Activated CD4-positive, alpha-beta memory T cell treated with anti-CD3 and anti-CD28 coated beads for 36 hours (primary cell): ENCODE measurements around the gene ARHGEF11. TPM values are rescaled to one million over a fixed set of nuclear protein-coding genes. Genes with fewer than 3 reads are reported as not detected.

Source experiments
- CTCF ChIA-PET: fragments of 350-600 bp; sonication (Branson Sonifier 250); formaldehyde crosslinking; loops from one replicate; lab custom pipeline; 2021; ENCODE audit warnings: antibody characterized with exemption, inconsistent platforms; lab: Charles Lee
- POLR2A ChIA-PET: fragments of 350-600 bp; sonication (Branson Sonifier 250); formaldehyde crosslinking; loops from one replicate; lab custom pipeline; 2021; ENCODE audit warnings: antibody characterized with exemption; lab: Charles Lee
- DNase-seq: peaks from one replicate; pipeline ENCODE4 v3.0.0-alpha.2; 2020
- H3K27ac Mint-ChIP-seq: one replicate; pipeline ENCODE4 v1.8.0; 2021; ENCODE audit warnings: mixed read lengths
- H3K27me3 Mint-ChIP-seq: one replicate; pipeline ENCODE4 v1.8.0; 2021; ENCODE audit warnings: mixed read lengths
- H3K36me3 Mint-ChIP-seq: one replicate; pipeline ENCODE4 v1.8.0; 2021; ENCODE audit warnings: mixed read lengths
- H3K4me1 Mint-ChIP-seq: one replicate; pipeline ENCODE4 v1.8.0; 2021; ENCODE audit warnings: low read depth, mixed read lengths
- H3K4me3 Mint-ChIP-seq: one replicate; pipeline ENCODE4 v1.8.0; 2021; ENCODE audit warnings: mild to moderate bottlenecking, mixed read lengths
- H3K9me3 Mint-ChIP-seq: one replicate; pipeline ENCODE4 v1.8.0; 2021; ENCODE audit warnings: mixed read lengths
- intact Hi-C: fragments of 100-400 bp; cut with micrococcal nuclease; formaldehyde crosslinking; loops from one replicate; pipeline ENCODE4 v1.15.1; 2023
- total RNA-seq, 2 experiments: library from RNA; stranded (reverse); gene quantifications; one replicate each; pipeline ENCODE4 v1.2.3, GENCODE V29; 2021

Gene ARHGEF11
- total RNA-seq, 2 experiments from 2014 or later = 1.3 to 1.8 TPM

DNA sequence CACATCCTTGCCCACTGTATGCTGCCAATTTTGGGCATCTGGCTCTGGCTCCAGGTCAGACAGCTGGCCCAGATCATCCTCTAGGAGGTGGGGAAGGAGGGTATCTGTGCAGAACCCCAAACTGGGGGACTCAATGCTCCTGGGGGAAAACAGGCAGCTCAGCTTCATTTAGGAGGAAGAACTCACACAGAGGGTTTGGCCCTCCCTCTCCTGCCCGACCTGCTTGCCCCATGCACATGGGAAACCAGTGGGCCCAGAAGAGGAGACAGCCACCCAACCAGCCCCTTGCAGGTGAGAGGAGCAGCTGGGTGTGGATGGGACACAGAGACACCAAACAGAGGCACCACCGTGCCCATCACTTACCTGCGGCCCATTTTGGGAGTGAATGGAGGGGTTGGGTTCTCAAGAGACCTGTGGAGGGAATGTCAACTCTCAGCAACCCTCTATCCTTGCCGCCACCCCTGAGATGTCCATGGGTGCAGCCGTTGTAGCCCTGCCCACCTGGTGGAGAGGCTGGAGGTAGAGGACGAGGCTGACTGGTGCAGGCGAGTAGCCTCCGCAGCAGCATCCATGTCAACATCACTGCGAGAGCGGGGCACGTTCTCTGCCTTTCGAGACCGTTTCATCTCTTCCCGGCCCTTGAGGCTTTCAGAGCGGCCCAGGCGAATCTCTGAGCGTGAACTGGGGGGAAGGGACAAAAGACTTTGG lies 97.6 kb downstream of the ARHGEF11 start:
- H3K4me1 Mint-ChIP-seq = no peaks in the 10 kb centered on the region
- ChIA-PET CTCF (interaction anchor here (1.0 kb wide), 1 partner anchor 20 kb away, joined by 3 read pairs; no protein-coding TSS in a partner anchor), POLR2A (no interaction called here)
- intact Hi-C loops = no loop called here
- H3K27ac Mint-ChIP-seq = no peak overlapping the region
- no peak overlapping the region for H3K4me3 Mint-ChIP-seq
- H3K36me3 Mint-ChIP-seq = no peaks in the 10 kb centered on the region
- H3K9me3 Mint-ChIP-seq = no peaks in the 10 kb centered on the region
- DNase-seq = no peak
- H3K27me3 Mint-ChIP-seq = no peaks in the 10 kb centered on the region

DNA sequence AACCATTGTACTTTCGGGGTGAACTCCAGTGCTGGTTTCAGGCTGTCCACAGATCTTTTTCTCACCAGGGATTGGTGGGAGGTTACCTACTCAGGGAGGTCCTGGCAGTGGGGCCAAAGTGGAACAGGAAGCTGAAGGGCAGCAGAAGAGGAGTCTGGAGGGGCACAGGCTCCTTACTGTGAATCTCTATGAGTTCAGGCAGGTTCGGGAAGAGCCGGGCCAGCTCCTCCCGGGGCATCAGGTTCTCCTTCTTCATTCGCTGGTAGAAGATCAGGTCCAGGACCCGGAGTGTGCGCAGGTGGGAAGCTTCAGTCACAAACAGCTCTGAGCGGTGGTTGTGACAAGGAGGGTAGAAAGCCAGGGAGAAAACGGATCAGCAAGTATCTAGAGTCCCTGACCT lies 98.4 kb downstream of the ARHGEF11 start:
- Mint-ChIP-seq H3K4me1 (no peaks in the 10 kb centered on the region), H3K36me3 (no peaks in the 10 kb centered on the region), H3K4me3 (no peak overlapping the region), H3K27ac (no peak overlapping the region), H3K9me3 (no peaks in the 10 kb centered on the region), H3K27me3 (no peaks in the 10 kb centered on the region)
- CTCF ChIA-PET = interaction anchor here (1.1 to 1.3 kb wide), 2 partner anchors 37 to 127 kb away, joined by 3 read pairs; no protein-coding TSS in a partner anchor
- DNase-seq = no peak
- POLR2A ChIA-PET = no interaction called here
- intact Hi-C loops = no loop called here

DNA sequence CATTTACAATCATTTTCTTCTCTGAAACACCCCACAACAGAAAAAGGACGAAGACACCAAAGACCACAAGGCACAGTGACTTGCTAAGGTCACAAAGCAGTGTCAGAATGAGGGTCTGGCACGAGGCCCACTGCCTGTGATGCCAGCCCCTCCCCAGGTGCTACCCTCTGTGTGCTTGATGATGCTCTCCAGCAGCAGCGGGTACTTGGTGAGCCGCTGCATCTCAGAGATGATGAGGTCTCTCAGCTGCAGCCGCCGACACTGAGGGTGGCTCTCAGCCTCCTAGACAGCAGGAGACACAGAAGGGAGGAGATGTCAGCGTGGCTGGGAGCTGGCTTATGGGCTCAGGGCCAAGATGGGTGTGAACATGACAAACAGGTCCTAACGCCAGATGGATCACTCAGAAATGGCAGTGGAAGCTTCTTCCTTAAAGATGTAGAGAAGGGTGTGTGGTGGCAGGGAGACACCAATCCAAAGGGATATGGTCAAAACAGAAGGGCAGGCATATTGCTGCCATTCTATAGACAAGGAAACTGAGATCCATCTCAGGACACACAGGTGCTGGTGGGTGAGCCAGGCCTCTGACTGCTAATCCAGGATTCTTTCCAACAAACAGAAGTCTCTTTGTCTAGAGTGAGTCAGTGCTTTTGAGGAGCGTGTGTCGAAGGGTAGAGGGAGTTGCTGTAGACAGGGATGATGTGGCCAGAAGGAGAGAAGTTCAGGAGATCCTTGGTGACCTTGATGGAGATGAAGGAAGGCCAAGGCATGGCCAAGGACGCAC lies 99.5 kb downstream of the ARHGEF11 start:
- no peak for DNase-seq
- intact Hi-C loops = no loop called here
- CTCF ChIA-PET = interaction anchor here (1.1 to 1.3 kb wide), 2 partner anchors 36 to 128 kb away, joined by 3 read pairs; no protein-coding TSS in a partner anchor
- H3K4me1 Mint-ChIP-seq = no peaks in the 10 kb centered on the region
- no peaks in the 10 kb centered on the region for H3K9me3 Mint-ChIP-seq
- POLR2A ChIA-PET = no interaction called here
- H3K27ac Mint-ChIP-seq = no peak overlapping the region
- H3K36me3 Mint-ChIP-seq = no peaks in the 10 kb centered on the region
- no peaks in the 10 kb centered on the region for H3K27me3 Mint-ChIP-seq
- H3K4me3 Mint-ChIP-seq = no peak overlapping the region

DNA sequence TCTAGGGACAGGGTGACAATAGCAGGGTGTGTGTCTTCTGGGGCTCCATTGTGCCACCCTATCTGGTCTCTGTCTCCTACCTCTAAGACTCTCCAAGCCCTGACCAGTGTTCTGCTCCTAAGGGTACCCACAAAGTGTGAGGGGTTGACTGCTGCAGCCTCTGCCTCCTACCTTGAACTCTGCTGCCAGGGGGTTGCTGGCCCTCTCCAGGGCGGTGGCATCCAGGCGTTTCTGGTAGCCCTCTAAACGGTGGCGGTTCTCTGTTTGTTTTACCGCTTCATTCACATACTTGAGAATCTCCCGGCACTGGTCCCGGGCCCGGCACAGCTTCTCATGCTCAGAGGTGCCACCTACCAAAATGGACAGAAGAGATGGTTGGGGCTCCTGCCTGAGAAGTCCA lies 100.7 kb downstream of the ARHGEF11 start:
- Mint-ChIP-seq H3K9me3 (no peaks in the 10 kb centered on the region), H3K4me3 (no peak overlapping the region), H3K4me1 (no peaks in the 10 kb centered on the region), H3K36me3 (no peaks in the 10 kb centered on the region), H3K27me3 (no peaks in the 10 kb centered on the region), H3K27ac (no peak overlapping the region)
- DNase-seq = no peak
- intact Hi-C loops = no loop called here
- ChIA-PET POLR2A (no interaction called here), CTCF (no interaction called here)

DNA sequence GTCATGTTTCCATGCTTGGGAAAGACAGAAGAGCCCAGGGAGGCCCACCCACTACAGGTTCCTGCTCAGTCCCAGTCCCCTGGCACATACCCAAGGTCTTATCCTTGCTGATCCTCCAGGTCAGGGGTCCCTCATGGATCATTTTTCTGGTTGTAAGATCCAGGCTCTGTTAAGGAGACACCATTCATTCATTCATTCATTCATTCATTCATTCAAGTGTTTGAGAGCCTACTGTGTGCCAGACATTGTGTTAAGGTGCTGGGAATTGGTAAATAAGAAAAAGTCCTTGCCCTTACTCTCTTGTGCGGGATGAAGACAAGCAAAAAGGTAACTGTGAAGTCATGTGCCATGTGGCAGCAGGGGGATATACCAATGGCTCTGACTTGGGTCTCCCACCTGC lies 101.3 kb downstream of the ARHGEF11 start:
- Mint-ChIP-seq H3K27me3 (no peaks in the 10 kb centered on the region), H3K36me3 (peaks cover under 1% of the 10 kb centered on the region), H3K4me3 (no peak overlapping the region), H3K4me1 (no peaks in the 10 kb centered on the region), H3K9me3 (no peaks in the 10 kb centered on the region), H3K27ac (no peak overlapping the region)
- ChIA-PET CTCF (interaction anchor here (1.3 kb wide), 1 partner anchor 105 kb away, joined by 3 read pairs; no protein-coding TSS in a partner anchor), POLR2A (no interaction called here)
- DNase-seq = no peak
- intact Hi-C loops = no loop called here

DNA sequence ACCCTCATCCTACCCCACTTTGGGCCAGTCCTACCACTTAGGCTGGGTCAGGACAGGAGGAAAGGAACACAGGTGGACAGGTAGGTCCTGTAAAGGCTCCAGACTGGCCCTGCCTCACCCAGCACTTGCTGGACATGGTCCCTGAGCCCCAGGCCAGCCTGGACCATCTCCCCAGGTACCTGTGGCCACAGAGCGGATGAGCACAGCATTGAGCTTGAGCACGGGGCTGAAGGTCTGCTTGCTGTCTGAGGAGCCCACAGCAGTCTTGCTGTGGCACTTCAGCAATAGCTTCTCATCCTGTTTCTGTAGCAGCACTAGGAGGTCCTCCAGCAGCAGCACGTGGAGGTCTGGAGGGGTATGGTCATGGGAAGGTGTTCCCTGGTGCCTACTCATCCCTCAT lies 101.8 kb downstream of the ARHGEF11 start:
- intact Hi-C loops = no loop called here
- H3K36me3 Mint-ChIP-seq = peaks cover 2% of the 10 kb centered on the region
- no peak overlapping the region for H3K27ac Mint-ChIP-seq
- H3K4me3 Mint-ChIP-seq = no peak overlapping the region
- ChIA-PET POLR2A (no interaction called here), CTCF (interaction anchor here (1.3 kb wide), 1 partner anchor 105 kb away, joined by 3 read pairs; no protein-coding TSS in a partner anchor)
- no peaks in the 10 kb centered on the region for H3K9me3 Mint-ChIP-seq
- DNase-seq = no peak
- no peaks in the 10 kb centered on the region for H3K27me3 Mint-ChIP-seq
- H3K4me1 Mint-ChIP-seq = no peaks in the 10 kb centered on the region

DNA sequence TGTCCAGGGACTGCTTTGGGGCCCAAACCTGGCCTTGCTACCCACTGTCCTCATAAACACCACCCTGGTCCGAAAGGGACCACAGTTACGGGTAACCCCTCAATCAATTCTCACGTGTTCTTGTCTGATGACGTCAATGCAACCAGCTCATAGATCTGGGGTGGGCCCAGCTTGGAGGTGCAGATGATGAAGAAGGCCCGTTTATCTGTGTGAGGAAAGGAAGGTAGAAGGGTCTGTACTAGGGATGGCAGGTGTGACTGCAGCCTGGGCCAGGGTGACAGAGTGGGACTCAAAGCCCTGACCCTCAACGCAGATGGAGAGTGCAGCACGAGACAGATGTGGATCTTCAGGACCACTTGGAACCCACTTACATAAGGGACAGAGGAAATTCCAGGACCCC lies 103.0 kb downstream of the ARHGEF11 start:
- CTCF ChIA-PET = interaction anchor here (1.3 kb wide), 1 partner anchor 32 kb away, joined by 4 read pairs; no protein-coding TSS in a partner anchor
- Mint-ChIP-seq H3K27ac (no peak overlapping the region), H3K27me3 (no peaks in the 10 kb centered on the region), H3K4me1 (no peaks in the 10 kb centered on the region), H3K9me3 (no peaks in the 10 kb centered on the region), H3K36me3 (peaks cover 2% of the 10 kb centered on the region), H3K4me3 (no peak overlapping the region)
- intact Hi-C loops = no loop called here
- POLR2A ChIA-PET = no interaction called here
- no peak for DNase-seq

DNA sequence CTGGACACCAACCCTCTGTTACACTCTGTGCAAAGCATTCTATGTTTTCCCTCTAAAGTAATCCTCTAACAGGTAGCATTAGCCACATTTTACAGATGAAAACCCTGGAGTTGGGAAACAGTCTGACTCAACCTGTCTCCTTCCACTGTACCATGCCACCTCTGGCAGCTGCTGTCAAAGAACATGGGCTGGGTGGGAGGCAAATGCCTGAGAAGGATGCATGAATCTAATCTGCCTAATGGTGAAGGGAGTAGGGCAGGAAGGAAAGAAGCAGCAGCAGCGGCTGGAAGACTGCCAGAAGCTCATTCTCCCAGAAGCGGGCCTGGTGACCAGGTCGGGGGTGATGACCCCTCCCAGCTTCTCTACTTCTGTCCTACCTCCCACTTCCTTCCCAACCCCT lies 103.4 kb downstream of the ARHGEF11 start:
- intact Hi-C loops = no loop called here
- H3K27ac Mint-ChIP-seq = no peak overlapping the region
- POLR2A ChIA-PET = interaction anchor here (1.0 kb wide), 1 partner anchor 132 kb away, joined by 3 read pairs; no protein-coding TSS in a partner anchor
- CTCF ChIA-PET = interaction anchor here (1.3 kb wide), 1 partner anchor 32 kb away, joined by 4 read pairs; no protein-coding TSS in a partner anchor
- H3K4me3 Mint-ChIP-seq = no peak overlapping the region
- peaks cover 2% of the 10 kb centered on the region for H3K36me3 Mint-ChIP-seq
- H3K27me3 Mint-ChIP-seq = no peaks in the 10 kb centered on the region
- H3K9me3 Mint-ChIP-seq = no peaks in the 10 kb centered on the region
- H3K4me1 Mint-ChIP-seq = no peaks in the 10 kb centered on the region
- DNase-seq = no peak

DNA sequence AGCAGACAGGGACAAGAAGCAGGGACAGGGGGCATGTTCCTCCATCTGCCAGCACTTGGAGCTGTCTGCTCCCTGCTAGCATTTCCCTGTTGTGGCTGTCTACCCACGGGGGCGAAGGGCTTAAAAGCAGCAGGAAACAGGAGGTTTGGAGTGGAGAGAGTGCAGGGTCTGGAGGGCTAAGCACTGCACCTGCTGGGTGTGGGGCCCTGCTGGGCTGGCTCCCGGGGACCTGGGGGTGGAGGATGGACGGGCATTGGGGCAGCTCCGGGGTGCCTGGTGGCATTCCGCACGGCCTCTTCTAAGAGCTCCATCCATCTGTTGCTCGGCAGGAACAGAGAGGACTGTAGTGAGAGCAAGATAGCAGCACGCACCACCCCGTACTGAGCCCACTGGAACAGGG lies 103.9 kb downstream of the ARHGEF11 start:
- ChIA-PET POLR2A (interaction anchor here (1.0 kb wide), 1 partner anchor 132 kb away, joined by 3 read pairs; no protein-coding TSS in a partner anchor), CTCF (interaction anchor here (1.3 kb wide), 1 partner anchor 31 kb away, joined by 4 read pairs; no protein-coding TSS in a partner anchor)
- H3K4me1 Mint-ChIP-seq = no peaks in the 10 kb centered on the region
- DNase-seq = no peak
- intact Hi-C loops = no loop called here
- no peaks in the 10 kb centered on the region for H3K27me3 Mint-ChIP-seq
- H3K9me3 Mint-ChIP-seq = no peaks in the 10 kb centered on the region
- H3K27ac Mint-ChIP-seq = no peak overlapping the region
- H3K4me3 Mint-ChIP-seq = no peak overlapping the region
- peaks cover 2% of the 10 kb centered on the region for H3K36me3 Mint-ChIP-seq

DNA sequence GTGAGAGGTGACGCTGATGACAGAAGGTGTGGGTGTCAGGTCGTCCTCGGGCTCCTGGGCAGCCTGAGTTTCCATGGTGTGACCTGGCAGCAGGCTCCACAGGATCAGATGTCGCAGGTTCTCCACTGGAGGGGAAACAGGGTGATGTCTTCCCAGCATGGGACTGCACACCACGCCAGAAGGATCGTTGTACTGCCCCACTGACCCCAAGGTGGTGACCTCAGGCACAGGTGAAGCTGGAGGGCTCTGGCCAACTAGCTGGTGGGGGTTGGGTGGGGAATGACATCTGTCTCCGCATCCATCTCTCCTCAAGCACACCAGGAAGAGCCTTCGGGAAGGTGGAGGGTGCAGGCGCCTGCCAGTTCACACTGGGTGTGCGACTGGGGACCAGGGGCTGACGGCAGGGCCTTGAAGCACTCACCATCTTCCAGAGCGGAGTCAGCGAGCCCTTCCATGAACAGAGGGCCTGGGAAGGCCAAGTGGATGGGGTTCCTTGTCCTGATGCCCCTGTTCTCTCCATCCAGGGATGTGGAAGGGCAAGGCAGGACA lies 105.7 kb downstream of the ARHGEF11 start:
- Mint-ChIP-seq H3K27ac (no peak overlapping the region), H3K27me3 (no peaks in the 10 kb centered on the region), H3K4me3 (no peak overlapping the region), H3K9me3 (no peaks in the 10 kb centered on the region), H3K4me1 (no peaks in the 10 kb centered on the region), H3K36me3 (peaks cover 2% of the 10 kb centered on the region)
- CTCF ChIA-PET = no interaction called here
- DNase-seq = no peak
- POLR2A ChIA-PET = no interaction called here
- intact Hi-C loops = no loop called here

DNA sequence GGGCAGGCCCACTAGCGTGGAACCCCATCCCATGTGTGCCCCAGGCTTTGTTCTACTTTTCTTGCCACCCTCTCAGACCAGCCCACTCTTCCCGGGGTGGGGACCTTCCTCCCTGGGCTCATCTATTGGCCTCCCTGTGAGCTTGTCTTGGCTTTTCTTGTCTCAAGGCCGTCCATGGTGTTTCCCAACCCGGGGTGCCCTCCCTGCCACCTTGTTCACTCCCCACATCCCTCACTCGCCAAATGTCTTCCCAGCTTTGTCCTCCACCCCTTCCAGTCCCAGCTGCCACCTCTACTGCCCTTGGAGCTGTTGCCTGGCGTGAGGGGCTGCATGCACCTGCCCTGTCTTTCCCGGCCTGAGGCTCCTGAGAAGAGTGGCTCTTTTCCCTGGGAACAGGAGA lies 106.7 kb downstream of the ARHGEF11 start:
- Mint-ChIP-seq H3K4me3 (no peak overlapping the region), H3K27ac (no peak overlapping the region), H3K9me3 (no peaks in the 10 kb centered on the region), H3K27me3 (no peaks in the 10 kb centered on the region), H3K36me3 (peaks cover 2% of the 10 kb centered on the region), H3K4me1 (no peaks in the 10 kb centered on the region)
- ChIA-PET POLR2A (no interaction called here), CTCF (interaction anchor here (2.0 to 2.4 kb wide), 2 partner anchors 11 to 49 kb away, joined by 6 to 8 read pairs; no protein-coding TSS in a partner anchor)
- intact Hi-C loops = no loop called here
- no peak for DNase-seq

DNA sequence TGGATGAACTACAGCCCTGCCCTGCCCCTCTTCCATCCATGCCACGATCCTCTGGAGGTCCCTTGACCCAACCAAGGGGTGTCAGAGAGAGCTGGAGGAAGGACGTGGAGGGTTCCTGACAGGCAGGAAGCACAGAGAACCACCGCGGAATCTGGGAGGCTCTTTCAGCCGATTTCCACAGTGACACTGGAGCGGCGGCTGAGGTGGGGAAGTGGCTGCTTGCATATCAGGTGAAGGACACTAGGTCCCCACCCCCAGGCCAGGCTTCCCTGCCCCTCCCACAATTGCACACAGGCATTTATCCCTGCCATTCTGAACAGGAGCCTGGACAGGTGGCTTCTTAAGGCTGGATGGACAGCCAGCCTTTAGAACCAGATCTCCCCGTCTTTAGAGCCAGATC lies 107.7 kb downstream of the ARHGEF11 start:
- no peak for DNase-seq
- Mint-ChIP-seq H3K9me3 (no peaks in the 10 kb centered on the region), H3K27me3 (peaks cover 4% of the 10 kb centered on the region), H3K4me3 (no peak overlapping the region), H3K27ac (no peak overlapping the region), H3K4me1 (no peaks in the 10 kb centered on the region), H3K36me3 (peaks cover 2% of the 10 kb centered on the region)
- ChIA-PET POLR2A (interaction anchor here (1.0 kb wide), 1 partner anchor 15 kb away, joined by 4 read pairs; no protein-coding TSS in a partner anchor), CTCF (interaction anchor here (2.0 to 2.4 kb wide), 2 partner anchors 10 to 48 kb away, joined by 6 to 8 read pairs; no protein-coding TSS in a partner anchor)
- intact Hi-C loops = no loop called here
